ENCODE measurements around the gene COL4A1.

DNA sequence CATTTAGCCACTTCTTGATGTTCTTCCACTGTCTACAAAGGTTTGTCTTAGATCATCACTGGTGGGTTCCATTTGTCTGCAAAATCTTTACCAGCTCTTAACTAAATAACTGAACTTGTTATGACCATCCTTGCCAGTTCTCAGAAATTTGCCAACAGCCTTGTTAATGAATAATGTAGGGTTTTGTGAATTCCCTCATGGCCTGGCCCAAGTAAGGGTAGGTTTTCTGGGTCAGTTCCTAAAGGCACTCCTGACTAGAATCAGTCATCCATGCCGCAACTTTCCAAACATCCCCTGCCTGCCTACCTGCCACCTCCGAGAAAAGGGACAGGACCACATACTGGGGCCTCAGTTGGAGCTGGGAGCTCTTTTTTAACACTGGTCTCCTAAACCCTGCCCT, 4.0 kb downstream of the COL4A1 start:
- TF ChIP-seq POLR2AphosphoS5 (IDR thresholded peaks at IDR 0.05; ENCODE audit: low read depth, low read length) (no peak), GATA2 (CRISPR knock-in tag; IDR thresholded peaks at IDR 0.05) (no peak), EZH2phosphoT487 (IDR thresholded peaks at IDR 0.05; ENCODE audit: borderline replicate concordance, low read depth) (no peak), RFX5 (IDR thresholded peaks at IDR 0.05; ENCODE audit: low read length) (no peak)
- TF ChIP-seq, protein P1, sequence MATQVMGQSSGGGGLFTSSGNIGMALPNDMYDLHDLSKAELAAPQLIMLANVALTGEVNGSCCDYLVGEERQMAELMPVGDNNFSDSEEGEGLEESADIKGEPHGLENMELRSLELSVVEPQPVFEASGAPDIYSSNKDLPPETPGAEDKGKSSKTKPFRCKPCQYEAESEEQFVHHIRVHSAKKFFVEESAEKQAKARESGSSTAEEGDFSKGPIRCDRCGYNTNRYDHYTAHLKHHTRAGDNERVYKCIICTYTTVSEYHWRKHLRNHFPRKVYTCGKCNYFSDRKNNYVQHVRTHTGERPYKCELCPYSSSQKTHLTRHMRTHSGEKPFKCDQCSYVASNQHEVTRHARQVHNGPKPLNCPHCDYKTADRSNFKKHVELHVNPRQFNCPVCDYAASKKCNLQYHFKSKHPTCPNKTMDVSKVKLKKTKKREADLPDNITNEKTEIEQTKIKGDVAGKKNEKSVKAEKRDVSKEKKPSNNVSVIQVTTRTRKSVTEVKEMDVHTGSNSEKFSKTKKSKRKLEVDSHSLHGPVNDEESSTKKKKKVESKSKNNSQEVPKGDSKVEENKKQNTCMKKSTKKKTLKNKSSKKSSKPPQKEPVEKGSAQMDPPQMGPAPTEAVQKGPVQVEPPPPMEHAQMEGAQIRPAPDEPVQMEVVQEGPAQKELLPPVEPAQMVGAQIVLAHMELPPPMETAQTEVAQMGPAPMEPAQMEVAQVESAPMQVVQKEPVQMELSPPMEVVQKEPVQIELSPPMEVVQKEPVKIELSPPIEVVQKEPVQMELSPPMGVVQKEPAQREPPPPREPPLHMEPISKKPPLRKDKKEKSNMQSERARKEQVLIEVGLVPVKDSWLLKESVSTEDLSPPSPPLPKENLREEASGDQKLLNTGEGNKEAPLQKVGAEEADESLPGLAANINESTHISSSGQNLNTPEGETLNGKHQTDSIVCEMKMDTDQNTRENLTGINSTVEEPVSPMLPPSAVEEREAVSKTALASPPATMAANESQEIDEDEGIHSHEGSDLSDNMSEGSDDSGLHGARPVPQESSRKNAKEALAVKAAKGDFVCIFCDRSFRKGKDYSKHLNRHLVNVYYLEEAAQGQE (IDR thresholded peaks at IDR 0.05; ENCODE audit: low read depth, low read length): no peak
- TF ChIP-seq, protein P2, sequence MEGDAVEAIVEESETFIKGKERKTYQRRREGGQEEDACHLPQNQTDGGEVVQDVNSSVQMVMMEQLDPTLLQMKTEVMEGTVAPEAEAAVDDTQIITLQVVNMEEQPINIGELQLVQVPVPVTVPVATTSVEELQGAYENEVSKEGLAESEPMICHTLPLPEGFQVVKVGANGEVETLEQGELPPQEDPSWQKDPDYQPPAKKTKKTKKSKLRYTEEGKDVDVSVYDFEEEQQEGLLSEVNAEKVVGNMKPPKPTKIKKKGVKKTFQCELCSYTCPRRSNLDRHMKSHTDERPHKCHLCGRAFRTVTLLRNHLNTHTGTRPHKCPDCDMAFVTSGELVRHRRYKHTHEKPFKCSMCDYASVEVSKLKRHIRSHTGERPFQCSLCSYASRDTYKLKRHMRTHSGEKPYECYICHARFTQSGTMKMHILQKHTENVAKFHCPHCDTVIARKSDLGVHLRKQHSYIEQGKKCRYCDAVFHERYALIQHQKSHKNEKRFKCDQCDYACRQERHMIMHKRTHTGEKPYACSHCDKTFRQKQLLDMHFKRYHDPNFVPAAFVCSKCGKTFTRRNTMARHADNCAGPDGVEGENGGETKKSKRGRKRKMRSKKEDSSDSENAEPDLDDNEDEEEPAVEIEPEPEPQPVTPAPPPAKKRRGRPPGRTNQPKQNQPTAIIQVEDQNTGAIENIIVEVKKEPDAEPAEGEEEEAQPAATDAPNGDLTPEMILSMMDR (IDR thresholded peaks at IDR 0.05): no peak
- TF ChIP-seq, protein P3, sequence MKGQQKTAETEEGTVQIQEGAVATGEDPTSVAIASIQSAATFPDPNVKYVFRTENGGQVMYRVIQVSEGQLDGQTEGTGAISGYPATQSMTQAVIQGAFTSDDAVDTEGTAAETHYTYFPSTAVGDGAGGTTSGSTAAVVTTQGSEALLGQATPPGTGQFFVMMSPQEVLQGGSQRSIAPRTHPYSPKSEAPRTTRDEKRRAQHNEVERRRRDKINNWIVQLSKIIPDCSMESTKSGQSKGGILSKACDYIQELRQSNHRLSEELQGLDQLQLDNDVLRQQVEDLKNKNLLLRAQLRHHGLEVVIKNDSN (IDR thresholded peaks at IDR 0.05; ENCODE audit: borderline replicate concordance, low read depth): no peak
- TF ChIP-seq, protein P4, sequence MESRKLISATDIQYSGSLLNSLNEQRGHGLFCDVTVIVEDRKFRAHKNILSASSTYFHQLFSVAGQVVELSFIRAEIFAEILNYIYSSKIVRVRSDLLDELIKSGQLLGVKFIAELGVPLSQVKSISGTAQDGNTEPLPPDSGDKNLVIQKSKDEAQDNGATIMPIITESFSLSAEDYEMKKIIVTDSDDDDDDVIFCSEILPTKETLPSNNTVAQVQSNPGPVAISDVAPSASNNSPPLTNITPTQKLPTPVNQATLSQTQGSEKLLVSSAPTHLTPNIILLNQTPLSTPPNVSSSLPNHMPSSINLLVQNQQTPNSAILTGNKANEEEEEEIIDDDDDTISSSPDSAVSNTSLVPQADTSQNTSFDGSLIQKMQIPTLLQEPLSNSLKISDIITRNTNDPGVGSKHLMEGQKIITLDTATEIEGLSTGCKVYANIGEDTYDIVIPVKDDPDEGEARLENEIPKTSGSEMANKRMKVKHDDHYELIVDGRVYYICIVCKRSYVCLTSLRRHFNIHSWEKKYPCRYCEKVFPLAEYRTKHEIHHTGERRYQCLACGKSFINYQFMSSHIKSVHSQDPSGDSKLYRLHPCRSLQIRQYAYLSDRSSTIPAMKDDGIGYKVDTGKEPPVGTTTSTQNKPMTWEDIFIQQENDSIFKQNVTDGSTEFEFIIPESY (IDR thresholded peaks at IDR 0.05; ENCODE audit: borderline replicate concordance, low read depth): no peak
